T follicular helper cell (primary cell): ENCODE data around the gene KRTAP9-1.
"Not testable (repeated sequence)": the region's sequence is repeated elsewhere in the genome, so short reads cannot be mapped to it uniquely, and the experiment has no call there.

Source experiments
- DNase-seq: peaks from one replicate; pipeline ENCODE4 v3.0.0-alpha.2; 2020; ENCODE audit warnings: low read depth

The KRTAP9-1 gene

GRCh38 chr17:41178843-41179616, 10.7 kb upstream of the KRTAP9-1 start:
- DNase-seq, result no peak

- DNase-seq, result no peak
Observed at GRCh38 chr17:41184480-41184961, 5.2 kb upstream of the KRTAP9-1 start, which contains the start of gene KRTAP4-1. Gene KRTAP4-1, minus strand, starts transcription at chr17:41184911. Its CDS starts 57 bp downstream, at chr17:41184854.

GRCh38 chr17:41185001-41185400, 4.7 kb upstream of the KRTAP9-1 start:
- no peak for DNase-seq

GRCh38 chr17:41186872-41187271, 2.8 kb upstream of the KRTAP9-1 start:
- no peak for DNase-seq

GRCh38 chr17:41190328-41190727, 641 bp downstream of the KRTAP9-1 start:
- no peak for DNase-seq

- no peak for DNase-seq
Observed at GRCh38 chr17:41196068-41196467, 6.4 kb downstream of the KRTAP9-1 start.

- no peak for DNase-seq
Observed at GRCh38 chr17:41199421-41200078, 9.9 kb downstream of the KRTAP9-1 start.

GRCh38 chr17:41211845-41212466, 22.3 kb downstream of the KRTAP9-1 start:
- DNase-seq, result no peak

- no peak for DNase-seq
Observed at GRCh38 chr17:41212524-41213169, 23.0 kb downstream of the KRTAP9-1 start.

- DNase-seq, result no peak
Observed at GRCh38 chr17:41215681-41216080, 26.0 kb downstream of the KRTAP9-1 start.

- DNase-seq, result no peak
Observed at GRCh38 chr17:41223821-41224220, 34.1 kb downstream of the KRTAP9-1 start.

- no peak for DNase-seq
Observed at GRCh38 chr17:41226051-41226450, 36.4 kb downstream of the KRTAP9-1 start.

- not testable (repeated sequence) for DNase-seq
Observed at GRCh38 chr17:41226598-41227095, 37.0 kb downstream of the KRTAP9-1 start, which contains the start of gene KRTAP9-2. Gene KRTAP9-2, plus strand, starts transcription at chr17:41226648. Its CDS starts 7 bp downstream, at chr17:41226655.

- DNase-seq, result no peak
Observed at GRCh38 chr17:41230094-41230493, 40.4 kb downstream of the KRTAP9-1 start.

- no peak for DNase-seq
Observed at GRCh38 chr17:41231731-41232130, 42.0 kb downstream of the KRTAP9-1 start.

GRCh38 chr17:41232399-41233105, 42.9 kb downstream of the KRTAP9-1 start, which contains the start of gene KRTAP9-3:
Gene KRTAP9-3, plus strand, starts transcription at chr17:41232449. Its CDS starts 53 bp downstream, at chr17:41232502.
- DNase-seq, result not testable (repeated sequence)

- not testable (repeated sequence) for DNase-seq
Observed at GRCh38 chr17:41237116-41237515, 47.4 kb downstream of the KRTAP9-1 start.

GRCh38 chr17:41237949-41238437, 48.3 kb downstream of the KRTAP9-1 start, which contains the start of gene KRTAP9-8:
Gene KRTAP9-8, plus strand, starts transcription at chr17:41237999. Its CDS starts 53 bp downstream, at chr17:41238052.
- DNase-seq, result not testable (repeated sequence)
